ENCODE results near the gene BIRC5. TPM values are rescaled to one million over a fixed set of nuclear protein-coding genes. Genes with fewer than 3 reads are reported as not detected.

The BIRC5 gene
- total RNA-seq, 1 donor from 2014 or later, result 5.8 TPM

GRCh38 chr17:78211032-78211431, 3.0 kb upstream of the BIRC5 start:
- H3K4me2 ChIP-seq (ENCODE audit: low read length), result no peak overlapping the region
- H3K27ac ChIP-seq (ENCODE audit: low read depth, low read length), result no peak overlapping the region
- no peak overlapping the region for H3K4me3 ChIP-seq (ENCODE audit: insufficient read depth, low read depth, low read length)
- H3K36me3 ChIP-seq (ENCODE audit: insufficient read depth, low read length), result no peaks in the 10 kb centered on the region
- Mint-ChIP-seq H3K27me3 (ENCODE audit: low read depth, unreplicated experiment) (no peaks in the 10 kb centered on the region), H3K4me3 (ENCODE audit: unreplicated experiment) (no peak overlapping the region), H3K36me3 (ENCODE audit: low read depth, unreplicated experiment) (peaks cover 4% of the 10 kb centered on the region), H3K4me1 (ENCODE audit: low read depth, unreplicated experiment) (peaks cover 6% of the 10 kb centered on the region), H3K9me3 (ENCODE audit: unreplicated experiment) (no peaks in the 10 kb centered on the region), H3K27ac (ENCODE audit: unreplicated experiment) (no peak overlapping the region)
- H2AFZ ChIP-seq (ENCODE audit: low read depth, low read length), result no peak overlapping the region
- H3K27me3 ChIP-seq (ENCODE audit: insufficient read depth, low read length), result no peaks in the 10 kb centered on the region
- H4K20me1 ChIP-seq (ENCODE audit: insufficient read depth, low read length), result no peaks in the 10 kb centered on the region
- peaks cover 6% of the 10 kb centered on the region for H3K4me1 ChIP-seq (ENCODE audit: insufficient read depth, low read length)
- DNase-seq (ENCODE audit: low read depth), result no peak
- H3K9me3 ChIP-seq (ENCODE audit: insufficient read depth, low read depth, low read length), result no peaks in the 10 kb centered on the region
- H3K79me2 ChIP-seq (ENCODE audit: insufficient read depth, low read length), result peaks cover 19% of the 10 kb centered on the region
- no peak for FAIRE-seq
- TF ChIP-seq CTCF (IDR thresholded peaks at IDR 0.05; ENCODE audit: insufficient read depth, low read depth, low read length), result no peak
- no peak for TF ChIP-seq EZH2 (IDR thresholded peaks at IDR 0.05; ENCODE audit: insufficient read depth, low read length)
- no peak overlapping the region for H3K9ac ChIP-seq (ENCODE audit: low read length)

DNA sequence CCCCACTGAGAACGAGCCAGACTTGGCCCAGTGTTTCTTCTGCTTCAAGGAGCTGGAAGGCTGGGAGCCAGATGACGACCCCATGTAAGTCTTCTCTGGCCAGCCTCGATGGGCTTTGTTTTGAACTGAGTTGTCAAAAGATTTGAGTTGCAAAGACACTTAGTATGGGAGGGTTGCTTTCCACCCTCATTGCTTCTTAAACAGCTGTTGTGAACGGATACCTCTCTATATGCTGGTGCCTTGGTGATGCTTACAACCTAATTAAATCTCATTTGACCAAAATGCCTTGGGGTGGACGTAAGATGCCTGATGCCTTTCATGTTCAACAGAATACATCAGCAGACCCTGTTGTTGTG, 631 bp downstream of the BIRC5 start:
- H3K9me3 ChIP-seq (ENCODE audit: insufficient read depth, low read depth, low read length), result no peaks in the 10 kb centered on the region
- H2AFZ ChIP-seq (ENCODE audit: low read depth, low read length), result peak overlapping the region; percentile 95
- H3K27ac Mint-ChIP-seq (ENCODE audit: unreplicated experiment), result no peak overlapping the region
- peak overlapping the region; percentile 90 for H3K9ac ChIP-seq (ENCODE audit: low read length)
- no peaks in the 10 kb centered on the region for H3K36me3 ChIP-seq (ENCODE audit: insufficient read depth, low read length)
- no peaks in the 10 kb centered on the region for H3K27me3 ChIP-seq (ENCODE audit: insufficient read depth, low read length)
- no peaks in the 10 kb centered on the region for H3K27me3 Mint-ChIP-seq (ENCODE audit: low read depth, unreplicated experiment)
- peak overlapping the region; percentile 84 for H3K27ac ChIP-seq (ENCODE audit: low read depth, low read length)
- peaks cover 6% of the 10 kb centered on the region for H3K4me1 ChIP-seq (ENCODE audit: insufficient read depth, low read length)
- no peaks in the 10 kb centered on the region for H3K36me3 Mint-ChIP-seq (ENCODE audit: low read depth, unreplicated experiment)
- TF ChIP-seq EZH2 (IDR thresholded peaks at IDR 0.05; ENCODE audit: insufficient read depth, low read length) (no peak), CTCF (IDR thresholded peaks at IDR 0.05; ENCODE audit: insufficient read depth, low read depth, low read length) (no peak)
- FAIRE-seq, result no peak
- H4K20me1 ChIP-seq (ENCODE audit: insufficient read depth, low read length), result no peaks in the 10 kb centered on the region
- H3K4me3 Mint-ChIP-seq (ENCODE audit: unreplicated experiment), result peak overlapping the region; percentile 84
- no peak for DNase-seq (ENCODE audit: low read depth)
- no peaks in the 10 kb centered on the region for H3K9me3 Mint-ChIP-seq (ENCODE audit: unreplicated experiment)
- peaks cover 38% of the 10 kb centered on the region for H3K79me2 ChIP-seq (ENCODE audit: insufficient read depth, low read length)
- H3K4me1 Mint-ChIP-seq (ENCODE audit: low read depth, unreplicated experiment), result peaks cover 6% of the 10 kb centered on the region
- peak overlapping the region; percentile 94 for H3K4me2 ChIP-seq (ENCODE audit: low read length)
- H3K4me3 ChIP-seq (ENCODE audit: insufficient read depth, low read depth, low read length), result peak overlapping the region; percentile 75

DNA sequence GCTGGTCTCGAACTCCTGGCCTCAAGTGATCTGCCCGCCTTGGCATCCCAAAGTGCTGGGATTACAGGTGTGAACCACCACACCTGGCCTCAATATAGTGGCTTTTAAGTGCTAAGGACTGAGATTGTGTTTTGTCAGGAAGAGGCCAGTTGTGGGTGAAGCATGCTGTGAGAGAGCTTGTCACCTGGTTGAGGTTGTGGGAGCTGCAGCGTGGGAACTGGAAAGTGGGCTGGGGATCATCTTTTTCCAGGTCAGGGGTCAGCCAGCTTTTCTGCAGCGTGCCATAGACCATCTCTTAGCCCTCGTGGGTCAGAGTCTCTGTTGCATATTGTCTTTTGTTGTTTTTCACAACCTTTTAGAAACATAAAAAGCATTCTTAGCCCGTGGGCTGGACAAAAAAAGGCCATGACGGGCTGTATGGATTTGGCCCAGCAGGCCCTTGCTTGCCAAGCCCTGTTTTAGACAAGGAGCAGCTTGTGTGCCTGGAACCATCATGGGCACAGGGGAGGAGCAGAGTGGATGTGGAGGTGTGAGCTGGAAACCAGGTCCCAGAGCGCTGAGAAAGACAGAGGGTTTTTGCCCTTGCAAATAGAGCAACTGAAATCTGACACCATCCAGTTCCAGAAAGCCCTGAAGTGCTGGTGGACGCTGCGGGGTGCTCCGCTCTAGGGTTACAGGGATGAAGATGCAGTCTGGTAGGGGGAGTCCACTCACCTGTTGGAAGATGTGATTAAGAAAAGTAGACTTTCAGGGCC, 5.5 kb downstream of the BIRC5 start:
- no peaks in the 10 kb centered on the region for H4K20me1 ChIP-seq (ENCODE audit: insufficient read depth, low read length)
- H3K79me2 ChIP-seq (ENCODE audit: insufficient read depth, low read length), result peaks cover 41% of the 10 kb centered on the region
- no peaks in the 10 kb centered on the region for H3K9me3 ChIP-seq (ENCODE audit: insufficient read depth, low read depth, low read length)
- H3K36me3 Mint-ChIP-seq (ENCODE audit: low read depth, unreplicated experiment), result no peaks in the 10 kb centered on the region
- no peaks in the 10 kb centered on the region for H3K27me3 ChIP-seq (ENCODE audit: insufficient read depth, low read length)
- DNase-seq (ENCODE audit: low read depth) (no peak), FAIRE-seq (no peak)
- peaks cover 4% of the 10 kb centered on the region for H3K36me3 ChIP-seq (ENCODE audit: insufficient read depth, low read length)
- H3K9ac ChIP-seq (ENCODE audit: low read length), result no peak overlapping the region
- no peak overlapping the region for H2AFZ ChIP-seq (ENCODE audit: low read depth, low read length)
- H3K4me3 ChIP-seq (ENCODE audit: insufficient read depth, low read depth, low read length), result no peak overlapping the region
- no peaks in the 10 kb centered on the region for H3K27me3 Mint-ChIP-seq (ENCODE audit: low read depth, unreplicated experiment)
- peaks cover 4% of the 10 kb centered on the region for H3K4me1 ChIP-seq (ENCODE audit: insufficient read depth, low read length)
- no peak overlapping the region for H3K4me3 Mint-ChIP-seq (ENCODE audit: unreplicated experiment)
- H3K27ac ChIP-seq (ENCODE audit: low read depth, low read length), result no peak overlapping the region
- no peak overlapping the region for H3K4me2 ChIP-seq (ENCODE audit: low read length)
- no peak for TF ChIP-seq EZH2 (IDR thresholded peaks at IDR 0.05; ENCODE audit: insufficient read depth, low read length)
- TF ChIP-seq CTCF (IDR thresholded peaks at IDR 0.05; ENCODE audit: insufficient read depth, low read depth, low read length), result no peak
- H3K4me1 Mint-ChIP-seq (ENCODE audit: low read depth, unreplicated experiment), result peaks cover 1% of the 10 kb centered on the region
- H3K9me3 Mint-ChIP-seq (ENCODE audit: unreplicated experiment), result no peaks in the 10 kb centered on the region
- no peak overlapping the region for H3K27ac Mint-ChIP-seq (ENCODE audit: unreplicated experiment)

Measured in astrocyte (in vitro differentiated cells and primary cell).